ENCODE data around the gene CCDC69. TPM values are rescaled to one million over a fixed set of nuclear protein-coding genes. Genes with fewer than 3 reads are reported as not detected.

Gene CCDC69
- total RNA-seq, 2 experiments from 2014 or later = 68.0 to 68.9 TPM

GRCh38 chr5:151137067-151137825 is 86.6 kb downstream of the CCDC69 start:
- Mint-ChIP-seq H3K4me3 (no peak overlapping the region), H3K27ac (peak overlapping the region; percentile 91), H3K36me3 (ENCODE audit: low read depth) (peaks cover 91% of the 10 kb centered on the region), H3K27me3 (no peaks in the 10 kb centered on the region), H3K9me3 (no peaks in the 10 kb centered on the region), H3K4me1 (ENCODE audit: low read depth) (peaks cover 92% of the 10 kb centered on the region)
- no peak for DNase-seq
- H3K27me3 ChIP-seq (ENCODE audit: control insufficient read depth in 1 of 2, insufficient read depth in 2 of 2, low read length in 2 of 2) = no peaks in the 10 kb centered on the region
- H3K9me3 ChIP-seq (ENCODE audit: control insufficient read depth in 1 of 2, insufficient read depth in 1 of 2, low read length in 2 of 2) = no peaks in the 10 kb centered on the region
- peaks cover 88% of the 10 kb centered on the region for H3K36me3 ChIP-seq (ENCODE audit: insufficient read depth, low read length)
- POLR2A ChIA-PET = interaction anchor here (1.0 to 2.2 kb wide), 2 partner anchors 13 kb away, joined by 3 to 4 read pairs; no protein-coding TSS in a partner anchor
- no peak overlapping the region for H3K4me3 ChIP-seq (ENCODE audit: low read length)
- no peak for TF ChIP-seq CTCF (IDR thresholded peaks at IDR 0.05)
- intact Hi-C loops (cut with DNase I, micrococcal nuclease) = no loop called here
- peaks cover 71% of the 10 kb centered on the region for H3K4me1 ChIP-seq (ENCODE audit: insufficient read depth, low read length)
- no peak for ATAC-seq (ENCODE audit: poor library complexity)
- CTCF ChIA-PET = interaction anchor here (1.6 to 4.2 kb wide), 2 partner anchors 11 to 28 kb away, joined by 5 to 21 read pairs; no protein-coding TSS in a partner anchor
- peak overlapping the region; percentile 14 to 34 for H3K27ac ChIP-seq (ENCODE audit: low read depth in 1 of 2, low read length in 2 of 2)

GRCh38 chr5:151134228-151134627 is 89.7 kb downstream of the CCDC69 start:
- H3K4me3 ChIP-seq (ENCODE audit: low read length) = no peak overlapping the region
- H3K4me1 ChIP-seq (ENCODE audit: insufficient read depth, low read length) = peaks cover 62% of the 10 kb centered on the region
- H3K36me3 Mint-ChIP-seq (ENCODE audit: low read depth) = peaks cover 100% of the 10 kb centered on the region
- peaks cover 100% of the 10 kb centered on the region for H3K36me3 ChIP-seq (ENCODE audit: insufficient read depth, low read length)
- peak overlapping the region; percentile 47 to 51 for H3K27ac ChIP-seq (ENCODE audit: low read depth in 1 of 2, low read length in 2 of 2)
- DNase-seq = no peak
- H3K4me3 Mint-ChIP-seq = no peak overlapping the region
- H3K9me3 ChIP-seq (ENCODE audit: control insufficient read depth in 1 of 2, insufficient read depth in 1 of 2, low read length in 2 of 2) = no peaks in the 10 kb centered on the region
- ChIA-PET CTCF (interaction anchor here (1.0 to 4.2 kb wide), 3 partner anchors 8 to 52 kb away, joined by 3 to 21 read pairs (median 4); no protein-coding TSS in a partner anchor), POLR2A (no interaction called here)
- H3K9me3 Mint-ChIP-seq = no peaks in the 10 kb centered on the region
- peaks cover 93% of the 10 kb centered on the region for H3K4me1 Mint-ChIP-seq (ENCODE audit: low read depth)
- intact Hi-C loops (cut with DNase I, micrococcal nuclease) = no loop called here
- no peaks in the 10 kb centered on the region for H3K27me3 ChIP-seq (ENCODE audit: control insufficient read depth in 1 of 2, insufficient read depth in 2 of 2, low read length in 2 of 2)
- no peak for TF ChIP-seq CTCF (IDR thresholded peaks at IDR 0.05)
- no peaks in the 10 kb centered on the region for H3K27me3 Mint-ChIP-seq
- peak overlapping the region; percentile 91 for H3K27ac Mint-ChIP-seq
- ATAC-seq (ENCODE audit: poor library complexity) = no peak

GRCh38 chr5:151132963-151133362 is 90.9 kb downstream of the CCDC69 start:
- CTCF ChIA-PET = interaction anchor here (1.1 to 4.8 kb wide), 3 partner anchors 18 to 31 kb away, joined by 3 to 34 read pairs (median 3); no protein-coding TSS in a partner anchor
- Mint-ChIP-seq H3K4me1 (ENCODE audit: low read depth) (peaks cover 91% of the 10 kb centered on the region), H3K27me3 (no peaks in the 10 kb centered on the region), H3K36me3 (ENCODE audit: low read depth) (peaks cover 100% of the 10 kb centered on the region), H3K4me3 (no peak overlapping the region), H3K27ac (peak overlapping the region; percentile 91), H3K9me3 (no peaks in the 10 kb centered on the region)
- intact Hi-C loops (cut with DNase I, micrococcal nuclease) = no loop called here
- no peak for TF ChIP-seq CTCF (IDR thresholded peaks at IDR 0.05)
- ATAC-seq (ENCODE audit: poor library complexity) (no peak), DNase-seq (peak in 2 of 14 experiments; percentile 49 to 52)
- Histone ChIP-seq H3K4me1 (ENCODE audit: insufficient read depth, low read length) (peaks cover 54% of the 10 kb centered on the region), H3K27ac (ENCODE audit: low read depth in 1 of 2, low read length in 2 of 2) (peak overlapping the region; percentile 1 to 66), H3K36me3 (ENCODE audit: insufficient read depth, low read length) (peaks cover 100% of the 10 kb centered on the region), H3K9me3 (ENCODE audit: control insufficient read depth in 1 of 2, insufficient read depth in 1 of 2, low read length in 2 of 2) (no peaks in the 10 kb centered on the region), H3K27me3 (ENCODE audit: control insufficient read depth in 1 of 2, insufficient read depth in 2 of 2, low read length in 2 of 2) (no peaks in the 10 kb centered on the region), H3K4me3 (ENCODE audit: low read length) (no peak overlapping the region)
- POLR2A ChIA-PET = interaction anchor here (1.8 to 4.8 kb wide), 3 partner anchors 8 to 120 kb away, joined by 7 to 41 read pairs (median 14); partner anchors contain the start of gene GM2A

Other genes with a start within 250 kb of the CCDC69 start
- gene GPX3, start 203.5 kb downstream of the CCDC69 start, total RNA-seq = under 1 TPM in 1 of 2 experiments, not detected in 1; 0.58 TPM
- gene TNIP1, start 143.1 kb downstream of the CCDC69 start, total RNA-seq = 100 to 1,000 TPM; 110 to 115 TPM
- 100 to 1,000 TPM; 108 to 130 TPM for gene ANXA6, start 66.3 kb downstream of the CCDC69 start, total RNA-seq
- 1 to 10 TPM; 3.1 to 4.1 TPM for gene GM2A, start 29.1 kb upstream of the CCDC69 start, total RNA-seq
- not detected for gene SLC36A3, start 79.7 kb upstream of the CCDC69 start, total RNA-seq
- gene SLC36A2, start 123.5 kb upstream of the CCDC69 start, total RNA-seq = not detected
- gene SLC36A1, start 223.5 kb upstream of the CCDC69 start, total RNA-seq = 1 to 10 TPM; 2.2 to 2.8 TPM

Data from CD4-positive, alpha-beta T cell (primary cell).